ENCODE results near the gene FCSK. TPM values are rescaled to one million over a fixed set of nuclear protein-coding genes. Genes with fewer than 3 reads are reported as not detected.

The FCSK gene
- 7.3 and 11.4 TPM in 2 replicates for total RNA-seq

DNA sequence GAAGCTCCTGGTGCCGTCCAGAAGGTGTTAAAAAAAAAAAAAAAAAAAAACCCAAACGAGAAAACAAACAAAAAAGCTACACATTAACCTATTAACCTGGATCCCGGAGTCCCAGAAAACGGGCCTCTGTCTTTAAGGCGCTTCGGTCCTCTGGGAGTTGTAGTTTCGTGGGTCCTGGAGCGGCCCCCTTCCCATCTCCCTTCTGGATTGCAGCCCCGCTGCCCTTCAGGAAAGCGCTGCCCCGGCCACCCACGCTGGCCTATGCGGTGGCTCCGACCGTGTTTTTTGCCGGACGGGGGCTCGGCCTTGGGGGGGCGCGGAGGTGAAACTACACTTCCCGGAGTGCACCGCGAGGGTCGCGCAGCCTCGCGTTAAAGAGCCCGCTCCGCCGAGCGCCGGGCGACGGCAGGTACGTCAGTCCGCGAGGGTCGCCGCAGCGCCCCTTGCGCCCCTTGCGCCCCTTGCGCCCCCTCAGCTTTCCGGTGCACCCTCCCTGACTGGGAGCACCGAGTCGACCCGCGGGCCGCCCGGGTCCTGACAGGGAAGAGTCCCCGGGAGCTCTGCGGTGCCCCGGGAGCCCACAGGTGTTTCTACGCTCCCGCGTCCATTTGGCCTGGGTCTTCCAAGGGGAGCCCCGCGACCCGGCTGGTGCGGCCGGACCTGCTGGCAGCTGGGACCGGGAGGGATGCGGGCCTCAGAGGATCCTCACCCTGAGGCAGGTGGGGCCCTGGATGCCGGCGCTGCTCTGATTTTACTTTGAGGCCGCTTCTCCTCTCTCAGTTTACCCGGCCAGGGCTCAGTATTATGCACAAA, at the start of gene FCSK:
Gene FCSK (plus strand): TSS at position 374 of the 813 bp plus-strand sequence. CDS start 8,596 bp downstream, outside the sequence.

GRCh38 chr16:70438969-70439862, 15.2 kb upstream of the FCSK start, which contains the start of gene ST3GAL2:
ST3GAL2 (minus strand) TSS chr16:70439100; CDS start chr16:70398530, 40,570 bp downstream.

DNA sequence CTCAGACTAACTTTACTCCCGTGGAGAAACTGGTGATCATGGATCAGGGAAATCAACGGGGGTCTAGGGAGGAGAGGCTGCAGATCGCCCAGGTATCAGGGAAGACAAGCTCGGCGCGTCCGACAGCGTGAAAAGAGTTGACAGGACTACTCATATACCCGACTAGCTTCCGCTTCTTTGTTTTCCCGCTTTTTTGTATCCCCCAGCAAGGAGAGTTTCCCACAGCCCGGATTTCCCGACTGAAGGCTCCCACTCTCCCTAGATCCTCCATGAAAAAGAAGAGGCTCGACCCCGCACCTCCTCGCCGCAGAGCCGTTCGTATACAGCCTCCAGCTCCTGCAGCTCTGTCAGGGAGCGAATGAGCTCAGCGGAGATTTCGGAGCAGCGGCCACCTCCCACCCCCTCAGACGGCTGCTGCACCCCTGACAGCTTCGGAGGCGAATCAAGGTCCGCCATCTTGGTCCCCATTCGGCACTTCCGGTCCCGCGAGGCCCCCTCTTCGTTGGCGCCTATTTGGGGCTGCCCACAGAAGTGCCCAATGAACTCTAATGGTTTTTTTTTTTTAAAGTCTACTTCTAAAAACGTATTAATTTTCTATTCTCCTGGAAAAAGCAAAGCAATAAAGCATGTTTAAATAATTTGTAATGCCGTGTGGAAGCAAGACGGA, 68.8 kb downstream of the FCSK start, which contains the start of gene COG4:
Gene COG4 (minus strand): TSS at position 479 of the 667 bp plus-strand sequence. CDS start 11 bp downstream, at position 468.

GRCh38 chr16:70523743-70524398, 69.5 kb downstream of the FCSK start, which contains the start of gene SF3B3:
SF3B3 (plus strand) TSS chr16:70523816; CDS start chr16:70526657, 2,841 bp downstream.

Small RNA genes lying within 50 kb of the gene (small RNA-seq; reads per million reads assigned to genes)
- gene RNU6-23P (ENCODE audit: low replicate concordance), result 0.88 reads per million, percentile 40 among the genes with 10 or more reads in this experiment
- not detected for gene RPS27P26 (ENCODE audit: low replicate concordance)
- 228 reads per million, percentile 99 among the genes with 10 or more reads in this experiment for gene SNORD111B (ENCODE audit: low replicate concordance)

Other genes starting within 250 kb of the FCSK start
- 46.7 and 72.2 TPM in 2 replicates for gene EXOSC6, start 202.7 kb upstream of the FCSK start, total RNA-seq
- gene AARS1, start 165.1 kb upstream of the FCSK start, total RNA-seq, result 125 and 506 TPM in 2 replicates
- gene DDX19B, start 155.4 kb upstream of the FCSK start, total RNA-seq, result 16.6 and 47.7 TPM in 2 replicates
- gene DDX19A, start 107.7 kb upstream of the FCSK start, total RNA-seq, result 45.3 and 59.1 TPM in 2 replicates
- gene ST3GAL2, start 15.5 kb upstream of the FCSK start, total RNA-seq, result 39.0 and 96.1 TPM in 2 replicates
- 42.9 and 72.0 TPM in 2 replicates for gene COG4, start 69.0 kb downstream of the FCSK start, total RNA-seq
- 77.7 and 190 TPM in 2 replicates for gene SF3B3, start 69.2 kb downstream of the FCSK start, total RNA-seq
- gene IL34, start 192.0 kb downstream of the FCSK start, total RNA-seq, result 1.4 and 6.1 TPM in 2 replicates
- gene MTSS2, start 231.5 kb downstream of the FCSK start, total RNA-seq, result 49.2 and 76.6 TPM in 2 replicates

All from placental pericyte (primary cell).